H9 (cell line): ENCODE data around the gene AJUBA. TPM values are rescaled to one million over a fixed set of nuclear protein-coding genes. Genes with fewer than 3 reads are reported as not detected.

Experiments used
- DNase-seq: peaks from one replicate; pipeline ENCODE4 v3.0.0-alpha.2; 2017
- H2AFZ ChIP-seq: one replicate; pipeline ENCODE4 v1.6.1; 2013; ENCODE audit warnings: mild to moderate bottlenecking, low read length, control low read depth, moderate library complexity
- H2AK5ac ChIP-seq: 2 replicates; pipeline ENCODE4 v1.6.1; 2013; ENCODE audit warnings: low read length, control low read depth, mixed read lengths; ENCODE audit not compliant: insufficient read length
- H2BK120ac ChIP-seq: one replicate; pipeline ENCODE4 v1.6.1; 2013; ENCODE audit warnings: low read depth, mild to moderate bottlenecking, low read length, control low read depth, inconsistent platforms; ENCODE audit not compliant: poor library complexity, severe bottlenecking
- H2BK12ac ChIP-seq: 2 replicates; pipeline ENCODE4 v1.6.1; 2013; ENCODE audit warnings: low read length, control low read depth, mixed read lengths, low read depth; ENCODE audit not compliant: insufficient read length
- H2BK15ac ChIP-seq: 2 replicates; pipeline ENCODE4 v1.6.1; 2013; ENCODE audit warnings: low read depth, low read length, control low read depth
- H2BK20ac ChIP-seq: one replicate; pipeline ENCODE4 v1.6.1; 2013; ENCODE audit warnings: low read depth, mild to moderate bottlenecking, low read length, control low read depth, inconsistent platforms; ENCODE audit not compliant: poor library complexity, severe bottlenecking
- H2BK5ac ChIP-seq: 2 replicates; pipeline ENCODE4 v1.6.1; 2013; ENCODE audit warnings: low read length, control low read depth, mixed read lengths; ENCODE audit not compliant: insufficient read length
- H3K14ac ChIP-seq: 2 replicates; pipeline ENCODE4 v1.6.1; 2013; ENCODE audit warnings: low read length, control low read depth; ENCODE audit not compliant: insufficient read depth
- H3K18ac ChIP-seq: 2 replicates; pipeline ENCODE4 v1.6.1; 2013; ENCODE audit warnings: low read depth, mild to moderate bottlenecking, mixed read lengths, low read length, control low read depth; ENCODE audit not compliant: insufficient read length
- H3K23ac ChIP-seq: 2 replicates; pipeline ENCODE4 v1.6.1; 2013; ENCODE audit warnings: low read length, control low read depth, mixed read lengths, low read depth; ENCODE audit not compliant: insufficient read length
- H3K23me2 ChIP-seq: 2 replicates; pipeline ENCODE4 v1.6.1; 2013; ENCODE audit warnings: low read depth, mild to moderate bottlenecking, mixed read lengths, low read length, control low read depth; ENCODE audit not compliant: insufficient read length, poor library complexity, severe bottlenecking
- H3K27ac ChIP-seq: 2 replicates; pipeline ENCODE4 v1.5.1; 2013; ENCODE audit warnings: low read length, control low read depth, mixed read lengths, low read depth; ENCODE audit not compliant: insufficient read length
- H3K27me3 ChIP-seq: 2 replicates; pipeline ENCODE4 v1.6.1; 2013; ENCODE audit warnings: low read length, control low read depth, inconsistent platforms; ENCODE audit not compliant: insufficient read depth
- H3K4ac ChIP-seq: 2 replicates; pipeline ENCODE4 v1.6.1; 2013; ENCODE audit warnings: low read depth, mild to moderate bottlenecking, control low read depth, inconsistent platforms, low read length, moderate library complexity
- H3K4me1 ChIP-seq: 2 replicates; pipeline ENCODE4 v1.6.1; 2013; ENCODE audit warnings: low read length, control low read depth, inconsistent platforms; ENCODE audit not compliant: insufficient read depth
- H3K4me2 ChIP-seq: 2 replicates; pipeline ENCODE4 v1.6.1; 2013; ENCODE audit warnings: low read length, control low read depth, mixed read lengths; ENCODE audit not compliant: insufficient read length, insufficient read depth
- H3K56ac ChIP-seq: 2 replicates; pipeline ENCODE4 v1.6.1; 2013; ENCODE audit warnings: low read depth, mild to moderate bottlenecking, mixed read lengths, low read length, control low read depth; ENCODE audit not compliant: insufficient read length
- H3K79me1 ChIP-seq: 2 replicates; pipeline ENCODE4 v1.6.1; 2013; ENCODE audit warnings: low read depth, mild to moderate bottlenecking, moderate library complexity, low read length, control low read depth, inconsistent platforms; ENCODE audit not compliant: insufficient read depth, poor library complexity, severe bottlenecking
- H3K79me2 ChIP-seq: 2 replicates; pipeline ENCODE4 v1.6.1; 2013; ENCODE audit warnings: low read length, control low read depth, inconsistent platforms; ENCODE audit not compliant: insufficient read depth
- H3K9ac ChIP-seq: 2 replicates; pipeline ENCODE4 v1.6.1; 2013; ENCODE audit warnings: low read length, control low read depth, mixed read lengths; ENCODE audit not compliant: insufficient read length; ENCODE audit errors: extremely low read depth
- H3K9me3 ChIP-seq: one replicate; pipeline ENCODE4 v1.6.1; 2013; ENCODE audit warnings: low read depth, low read length, inconsistent platforms; ENCODE audit not compliant: control insufficient read depth
- H3T11ph ChIP-seq: one replicate; pipeline ENCODE4 v1.6.1; 2013; ENCODE audit warnings: mild to moderate bottlenecking, low read length, control low read depth, inconsistent platforms
- H4K20me1 ChIP-seq: one replicate; pipeline ENCODE4 v1.6.1; 2013; ENCODE audit not compliant: control insufficient read depth, insufficient read length, insufficient read depth
- H4K5ac ChIP-seq: 2 replicates; pipeline ENCODE4 v1.6.1; 2013; ENCODE audit warnings: low read depth, mild to moderate bottlenecking, mixed read lengths, low read length, control low read depth; ENCODE audit not compliant: insufficient read length
- H4K8ac ChIP-seq: replicated peaks from 2 replicates; pipeline ENCODE4 v1.6.1; 2013; ENCODE audit warnings: low read length, control low read depth, mixed read lengths, low read depth; ENCODE audit not compliant: insufficient read length
- H4K91ac ChIP-seq: 2 replicates; pipeline ENCODE4 v1.6.1; 2013; ENCODE audit warnings: low read depth, mild to moderate bottlenecking, moderate library complexity, mixed read lengths, low read length, control low read depth; ENCODE audit not compliant: insufficient read length
- H3K27ac Mint-ChIP-seq, 3 experiments: 2 replicates in 2 of 3; 3 replicates in 1 of 3; pipeline ENCODE4 v1.8.0; 2020 to 2021; ENCODE audit warnings: mixed read lengths in 3 of 3, mild to moderate bottlenecking in 1 of 3, moderate library complexity in 1 of 3
- H3K27me3 Mint-ChIP-seq: 2 replicates; pipeline ENCODE4 v1.8.0; 2021; ENCODE audit warnings: low read depth, mild to moderate bottlenecking, moderate library complexity, mixed read lengths
- H3K36me3 Mint-ChIP-seq, 3 experiments: 2 replicates in 2 of 3; 3 replicates in 1 of 3; pipeline ENCODE4 v1.8.0; 2020 to 2021; ENCODE audit warnings: low read depth in 3 of 3, mixed read lengths in 3 of 3; ENCODE audit not compliant: insufficient read depth in 1 of 3
- H3K4me1 Mint-ChIP-seq, 2 experiments: 2 replicates each; pipeline ENCODE4 v1.8.0; 2020; ENCODE audit warnings: mixed read lengths in 2 of 2
- H3K4me3 Mint-ChIP-seq, 2 experiments: 2 replicates in 1 of 2; 3 replicates in 1 of 2; pipeline ENCODE4 v1.8.0; 2020 to 2021; ENCODE audit warnings: mild to moderate bottlenecking in 2 of 2, mixed read lengths in 2 of 2, moderate library complexity in 1 of 2
- H3K9me3 Mint-ChIP-seq, 2 experiments: 2 replicates in 1 of 2; 3 replicates in 1 of 2; pipeline ENCODE4 v1.8.0; 2020; ENCODE audit warnings: mild to moderate bottlenecking in 2 of 2, mixed read lengths in 2 of 2, moderate library complexity in 1 of 2
- CTCF ChIP-seq: fragments of 200-600 bp; sonication (generic); conservative IDR thresholded peaks from 3 replicates; pipeline ENCODE4 v1.8.0; 2021; ENCODE audit warnings: antibody characterized with exemption, mild to moderate bottlenecking
- WGBS: extraction: QIAGEN DNeasy Blood & Tissue Kit; methylation state at CpG from one replicate; pipeline ENCODE4 v1.1.7; 2013; ENCODE audit warnings: missing lambda C conversion rate, low lambda C conversion rate, mixed read lengths; ENCODE audit not compliant: insufficient read length; ENCODE audit errors: extremely low coverage; 5-methylcytosine and 5-hydroxymethylcytosine counted together
- total RNA-seq: library from RNA; stranded (reverse); gene quantifications from 2 replicates; pipeline ENCODE4 v1.2.1, GENCODE V29; 2021

Gene AJUBA
- total RNA-seq, 1 experiment from 2014 or later: 44.9 TPM

DNA sequence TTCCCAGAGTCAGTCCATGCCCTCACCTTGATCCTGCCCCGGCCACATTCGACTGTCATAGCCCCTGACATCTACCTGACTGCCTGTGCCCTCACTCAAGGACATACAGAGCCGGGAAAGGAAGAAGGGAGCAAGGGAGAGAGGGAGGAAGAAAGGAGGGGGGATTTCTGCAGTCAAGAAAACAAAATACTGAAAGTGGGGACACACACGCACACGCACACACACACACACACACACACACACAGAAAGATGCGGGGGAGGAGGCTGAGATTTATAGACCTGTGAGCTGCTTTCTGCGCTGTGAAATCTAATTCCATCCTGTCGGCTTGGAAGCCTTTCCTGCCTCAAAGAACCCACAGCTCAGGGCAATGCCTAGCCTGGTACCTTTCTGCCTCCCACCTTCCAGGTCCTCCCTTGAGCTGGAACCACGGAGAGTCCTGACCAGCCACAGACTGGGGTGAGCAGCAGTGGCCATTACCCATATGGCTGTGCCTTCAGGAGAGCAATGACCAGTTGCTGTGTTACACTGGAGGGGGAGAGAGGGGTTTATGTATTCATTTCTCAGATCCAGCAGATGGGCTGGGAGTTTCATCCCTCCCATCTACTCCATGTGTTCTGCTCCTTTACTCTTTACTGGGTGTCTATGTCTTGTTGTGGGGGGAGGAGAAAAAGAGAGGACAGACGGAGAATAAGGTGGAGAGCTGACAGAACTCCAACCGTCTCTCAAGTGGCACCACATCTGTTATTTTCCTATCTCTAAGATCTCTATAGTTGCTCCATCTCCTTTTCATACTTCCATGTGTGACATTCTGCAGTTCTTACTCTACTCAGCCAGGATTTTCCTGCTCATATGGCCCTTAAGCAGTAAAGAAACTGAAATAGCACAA, 14.7 kb upstream of the AJUBA start:
- Histone ChIP-seq H3K79me2 (no peaks in the 10 kb centered on the region), H3K79me1 (no peaks in the 10 kb centered on the region), H4K5ac (no peak overlapping the region), H2AK5ac (no peak overlapping the region), H3K4me2 (no peak overlapping the region), H3K14ac (no peak overlapping the region), H2AFZ (no peak overlapping the region), H3K9me3 (no peaks in the 10 kb centered on the region), H3K18ac (no peak overlapping the region), H3T11ph (no peak overlapping the region), H3K4me1 (peaks cover 5% of the 10 kb centered on the region; the same call in 1 of the 2 replicates), H2BK120ac (no peak overlapping the region), H2BK12ac (no peak overlapping the region), H3K27me3 (no peaks in the 10 kb centered on the region), H3K23ac (no peak overlapping the region), H4K91ac (no peak overlapping the region), H2BK20ac (no peak overlapping the region), H4K20me1 (no peaks in the 10 kb centered on the region), H3K9ac (no peak overlapping the region), H3K4ac (no peak overlapping the region), H4K8ac (no peak overlapping the region), H3K56ac (no peak overlapping the region), H3K23me2 (no peaks in the 10 kb centered on the region), H3K27ac (no peak overlapping the region), H2BK15ac (no peak overlapping the region), H2BK5ac (no peak overlapping the region)
- TF ChIP-seq CTCF: no peak
- no peak for DNase-seq
- Mint-ChIP-seq H3K4me3 (no peak overlapping the region), H3K36me3 (peaks cover 0 to 3% (median 0%) of the 10 kb centered on the region in 3 experiments; a peak in 1 of 7 replicates), H3K27ac (no peak overlapping the region), H3K9me3 (no peaks in the 10 kb centered on the region), H3K4me1 (peaks cover 7 to 8% of the 10 kb centered on the region in 2 experiments), H3K27me3 (no peaks in the 10 kb centered on the region)
- no CpG with 5 or more reads among the region's 11 CpGs for WGBS
